Endometrial microvascular endothelial cells (primary cell): ENCODE data around the gene KATNAL2. TPM values are rescaled to one million over a fixed set of nuclear protein-coding genes. Genes with fewer than 3 reads are reported as not detected.

Source experiments
- in situ Hi-C: cut with HindIII; loops from 2 replicates; pipeline ENCODE4 v1.10.0; 2017; ENCODE audit warnings: low sequenced_read_pairs, low pct_unique_long_range_greater_than_20kb; ENCODE audit errors: inconsistent ontology term
- total RNA-seq: library from RNA; depleted of rRNA; stranded (reverse); fragments of >200 nt; gene quantifications from one replicate; pipeline ENCODE4 v1.2.3, GENCODE V29; 2015; ENCODE audit errors: inconsistent ontology term

Gene KATNAL2
- total RNA-seq, 1 donor from 2014 or later, result 7.3 TPM

DNA sequence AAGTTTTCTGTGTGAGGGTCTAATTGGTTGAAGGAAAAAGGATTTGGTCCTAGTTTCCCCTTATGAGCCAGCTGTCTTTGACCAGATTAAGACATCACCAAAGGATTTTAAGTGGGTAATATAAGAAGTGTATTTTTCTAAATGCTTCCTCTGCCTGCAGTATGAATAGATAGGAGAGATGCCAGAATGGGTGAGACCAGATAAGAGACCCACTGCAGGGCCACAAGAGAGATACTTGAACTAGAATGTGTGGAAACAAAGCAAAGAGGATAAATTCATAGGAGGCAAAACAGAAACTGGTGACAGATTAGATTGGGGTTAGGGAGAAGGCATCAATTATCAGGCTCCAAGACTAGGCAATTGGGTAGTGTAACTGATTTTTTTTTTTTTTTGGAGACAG lies 234.0 kb downstream of the KATNAL2 start:
- in situ Hi-C loops, result no loop called here

Other genes starting within 250 kb of the KATNAL2 start
- gene ST8SIA5, start 160.5 kb upstream of the KATNAL2 start, total RNA-seq, result not detected
- 14.1 TPM for gene PIAS2, start 95 bp upstream of the KATNAL2 start, total RNA-seq
- not detected for gene ELOA2, start 118.0 kb downstream of the KATNAL2 start, total RNA-seq
- gene HDHD2, start 232.9 kb downstream of the KATNAL2 start, total RNA-seq, result 16.3 TPM